CD4-positive, alpha-beta T cell treated with Interleukin-6 at 100 ng/mL for 8 hours (primary cell): Measurements from ENCODE around the gene USP21.

ENCODE experiments used
- DNase-seq: peaks from one replicate; pipeline ENCODE4 v3.0.0-alpha.2; 2020; ENCODE audit warnings: mixed read lengths, low spot score

The USP21 gene

GRCh38 chr1:161171191-161171590 lies 11.9 kb downstream of the USP21 start:
- DNase-seq: no peak

DNA sequence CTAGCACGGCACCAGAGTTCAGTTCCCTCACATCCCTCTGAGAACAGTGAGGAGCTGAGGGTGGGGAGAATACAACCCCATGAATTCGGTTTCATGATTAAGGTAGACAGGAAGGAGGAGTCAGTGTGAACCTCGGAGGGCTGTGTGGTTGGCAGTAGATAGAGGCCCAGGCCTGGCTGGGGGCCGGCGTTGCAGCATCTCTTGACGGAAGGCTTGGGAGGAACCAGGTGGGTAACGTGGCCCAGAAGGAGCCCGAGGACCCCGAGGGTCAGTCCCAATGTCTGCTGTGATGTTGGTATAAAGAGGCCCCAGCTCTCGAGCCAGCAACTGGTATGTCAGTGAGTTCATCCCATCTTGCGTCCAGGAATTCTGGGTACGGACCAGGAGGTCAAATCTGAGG lies 12.4 kb downstream of the USP21 start:
- no peak for DNase-seq

DNA sequence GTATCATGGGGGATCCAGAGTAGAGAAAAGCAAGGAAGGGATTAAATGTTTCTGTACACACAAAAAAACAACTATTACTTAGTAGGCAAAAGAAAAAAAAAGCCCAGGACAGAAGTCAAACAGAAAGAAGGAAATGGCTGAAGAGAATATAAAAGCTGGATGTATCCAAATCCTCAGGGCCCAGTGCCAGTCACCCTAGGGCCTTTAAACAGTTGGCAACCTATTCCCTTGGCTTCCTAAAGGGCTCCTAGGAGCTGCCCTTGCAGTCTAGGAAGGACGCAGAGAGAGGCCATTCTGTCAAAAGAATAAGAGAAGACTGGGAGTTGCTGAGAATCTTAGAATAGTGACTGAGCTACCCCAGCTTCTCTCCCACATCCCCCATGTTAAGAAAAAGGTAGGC lies 13.0 kb downstream of the USP21 start:
- DNase-seq: no peak

- no peak for DNase-seq
Observed at GRCh38 chr1:161172776-161173376, 13.6 kb downstream of the USP21 start.

GRCh38 chr1:161173711-161174110 lies 14.4 kb downstream of the USP21 start:
- no peak for DNase-seq

DNA sequence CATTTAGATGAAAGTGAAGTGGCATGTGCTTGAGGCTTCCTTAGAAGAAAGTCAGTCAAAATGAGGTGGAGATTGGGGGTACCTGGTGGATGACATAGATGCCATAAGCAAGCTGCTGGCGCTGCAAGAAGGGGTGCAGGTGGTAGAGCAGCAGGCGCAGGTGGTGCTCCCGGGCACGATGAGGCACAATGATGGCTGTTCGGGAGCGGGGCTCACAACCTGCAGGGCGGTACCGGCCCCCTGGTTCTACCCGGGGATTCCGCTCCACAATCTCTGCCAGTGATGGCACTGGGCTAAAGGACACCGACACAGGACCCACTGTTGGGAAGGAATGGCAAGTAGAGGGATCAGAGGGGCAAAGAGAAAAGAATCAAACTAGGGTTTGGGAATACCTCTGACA lies 15.6 kb downstream of the USP21 start:
- no peak for DNase-seq

- no peak for DNase-seq
Observed at GRCh38 chr1:161175771-161176453, 16.6 kb downstream of the USP21 start.

DNA sequence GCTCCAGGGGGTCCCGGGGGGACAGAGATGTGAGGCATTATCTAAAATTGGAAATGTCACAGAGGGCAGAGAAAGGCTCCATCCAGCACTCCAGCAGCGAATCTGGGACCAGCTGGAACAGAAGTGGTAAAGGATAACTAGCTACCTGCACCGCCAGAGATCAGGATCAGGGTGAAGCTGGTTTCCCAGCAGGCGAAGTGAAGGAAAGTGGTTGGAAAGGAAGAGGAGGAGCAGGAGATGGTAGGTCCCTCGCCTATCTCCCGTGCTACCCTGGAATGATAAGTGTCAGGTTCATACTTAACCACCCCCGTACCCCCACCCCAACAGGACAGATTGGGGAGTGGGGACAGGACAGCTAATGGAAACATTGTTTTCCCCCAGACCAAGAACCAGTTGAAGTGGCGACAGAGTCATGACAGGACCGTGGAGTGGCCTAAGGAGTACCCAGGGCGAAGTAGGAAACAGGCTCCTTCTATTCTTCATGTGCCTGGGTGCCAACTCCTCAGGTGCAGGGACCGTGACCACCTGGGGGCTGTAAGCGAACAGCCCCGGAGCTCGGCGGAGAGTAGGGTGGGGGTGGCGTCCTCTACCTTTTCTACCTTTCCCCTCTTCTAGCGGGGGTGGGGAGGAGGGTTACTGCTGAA lies 17.3 kb downstream of the USP21 start:
- DNase-seq: no peak

DNA sequence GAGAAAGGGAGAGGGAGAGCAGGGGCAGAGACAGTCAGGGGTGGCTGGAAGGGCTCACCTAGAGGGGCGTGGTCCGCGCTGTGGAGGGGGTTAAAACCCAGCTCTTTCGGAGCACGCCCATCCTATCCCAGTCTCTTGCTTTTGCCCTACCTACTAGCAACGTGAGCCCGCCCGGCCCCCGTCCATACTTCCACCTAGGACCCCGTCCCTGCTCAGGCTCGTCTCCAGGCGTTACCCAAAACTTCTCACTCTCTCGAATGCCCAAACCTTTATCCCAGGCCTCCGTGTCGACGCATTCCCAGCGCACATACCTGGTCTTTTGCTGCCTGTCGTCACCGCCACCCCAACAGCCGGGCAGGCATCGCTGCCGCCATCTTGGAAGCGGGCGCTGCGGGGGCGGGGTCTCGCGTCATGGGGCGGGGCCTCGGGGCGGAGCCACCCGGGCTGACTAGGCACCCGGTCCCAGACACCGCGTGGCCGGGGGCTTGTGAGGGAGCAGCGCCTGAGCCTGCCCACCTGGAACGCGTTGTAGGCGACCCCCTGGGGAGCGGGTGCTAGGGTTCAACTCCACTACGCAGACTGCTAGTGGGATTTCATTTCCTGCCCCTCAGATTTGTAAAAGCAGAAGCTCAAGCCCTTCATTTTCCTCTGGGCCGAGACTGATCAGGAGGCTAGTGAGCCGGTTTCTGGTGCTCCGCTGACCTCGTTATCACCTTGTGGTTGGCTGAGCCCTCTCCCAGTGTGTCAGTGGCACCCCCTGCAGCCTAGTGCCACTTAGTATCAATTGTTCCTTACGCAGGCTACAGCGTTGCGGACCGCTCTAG lies 18.0 kb downstream of the USP21 start, which contains the start of gene B4GALT3:
TSS of gene B4GALT3 (minus strand) at position 396 of the 824 bp plus-strand sequence. CDS start 1,447 bp downstream, outside the sequence.
- DNase-seq: peak; percentile 88

DNA sequence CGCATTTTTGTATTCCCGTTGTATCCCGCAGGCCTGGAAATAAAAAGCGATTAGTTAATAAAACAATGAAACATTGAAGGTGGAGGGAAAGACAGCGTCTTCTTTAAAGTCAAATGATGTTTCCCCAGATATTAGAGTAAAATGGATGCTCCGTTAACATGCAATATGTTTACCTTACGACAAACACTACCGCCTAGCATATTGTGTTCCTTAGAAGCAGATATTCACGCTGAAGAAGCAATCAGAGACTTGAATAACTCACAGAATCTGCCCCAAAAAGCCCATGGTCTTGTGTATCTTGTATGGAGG lies 18.6 kb downstream of the USP21 start:
- no peak for DNase-seq

- no peak for DNase-seq
Observed at GRCh38 chr1:161179698-161180097, 20.4 kb downstream of the USP21 start.

GRCh38 chr1:161180639-161181038 lies 21.3 kb downstream of the USP21 start:
- DNase-seq: peak; percentile 37

DNA sequence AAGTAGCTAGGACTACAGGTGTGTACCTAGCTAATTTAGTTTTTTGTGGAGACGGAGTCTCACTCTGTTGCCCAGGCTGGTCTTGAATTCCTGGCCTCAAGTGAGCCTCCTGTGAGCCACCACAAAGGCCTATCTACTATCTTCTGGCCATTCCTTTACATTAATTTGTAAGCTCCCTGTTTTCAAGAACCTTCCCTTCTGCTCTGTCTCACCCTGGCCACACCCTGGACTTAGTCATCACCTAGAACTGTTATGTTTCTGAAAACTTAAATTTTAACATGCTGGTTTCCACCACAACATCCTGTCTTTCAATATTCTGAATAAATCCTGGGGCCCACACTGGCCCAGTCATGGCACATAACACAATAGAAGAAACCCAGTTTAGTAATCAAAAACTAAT lies 22.9 kb downstream of the USP21 start:
- peak; percentile 85 for DNase-seq

GRCh38 chr1:161185282-161185682 lies 26.0 kb downstream of the USP21 start:
- DNase-seq: peak; percentile 90

- DNase-seq: no peak
Observed at GRCh38 chr1:161185732-161186311, 26.5 kb downstream of the USP21 start.

DNA sequence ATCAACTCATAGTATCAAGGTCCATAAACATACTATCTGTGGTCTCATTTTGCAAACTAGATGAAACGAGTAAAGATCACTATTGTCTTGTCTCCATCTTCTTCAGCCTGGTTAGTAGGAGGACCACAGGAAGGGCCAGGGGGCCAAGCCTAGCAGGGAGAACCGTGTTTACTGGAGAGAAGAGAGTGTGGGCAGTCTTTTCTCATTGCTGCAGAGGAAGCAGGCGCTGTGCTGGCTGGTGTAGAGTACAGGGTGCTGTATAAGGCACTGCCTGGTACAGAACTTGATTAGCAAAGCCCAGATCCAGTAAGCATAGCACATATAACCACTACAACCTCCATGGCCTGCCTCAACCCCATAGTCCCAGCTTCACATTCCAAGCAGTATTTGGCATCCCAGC lies 28.0 kb downstream of the USP21 start:
- DNase-seq: no peak

DNA sequence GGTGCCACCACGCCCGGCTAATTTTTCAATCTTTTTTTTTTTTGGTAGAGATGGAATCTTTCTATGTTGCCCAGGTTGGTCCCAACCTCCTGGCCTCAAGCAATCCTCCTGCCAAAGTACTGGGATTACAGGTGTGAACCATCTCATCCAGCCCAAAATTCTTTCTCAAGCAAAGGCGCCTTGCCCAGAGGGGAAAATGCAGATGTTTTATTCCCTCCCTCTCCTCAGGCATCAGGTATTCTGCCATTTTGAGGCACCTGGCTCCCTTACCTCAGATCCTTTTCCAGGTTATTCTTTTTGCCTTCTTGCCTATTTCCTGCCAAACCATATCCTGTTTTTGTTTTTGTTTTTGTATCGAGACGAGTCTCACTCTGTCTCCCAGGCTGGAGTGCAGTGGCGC lies 29.1 kb downstream of the USP21 start:
- DNase-seq: no peak

DNA sequence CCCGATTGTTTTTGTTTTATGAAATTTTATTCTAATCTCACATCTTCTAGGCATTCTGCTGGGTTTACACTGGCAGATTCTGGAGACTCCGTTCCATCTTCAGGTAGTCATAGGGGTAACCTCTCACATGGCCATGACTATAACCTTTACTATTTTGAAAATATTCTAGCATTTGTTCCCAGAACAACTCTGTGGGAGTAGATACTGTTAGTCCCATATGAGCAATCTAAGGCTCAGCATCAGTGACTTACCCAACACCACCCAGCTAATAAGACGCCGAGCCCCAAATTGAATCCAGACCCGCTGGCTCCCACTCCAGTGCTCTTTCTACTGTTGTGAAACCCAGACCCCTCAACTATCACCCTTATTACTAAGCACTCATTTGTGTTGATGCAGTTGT lies 29.7 kb downstream of the USP21 start:
- no peak for DNase-seq

DNA sequence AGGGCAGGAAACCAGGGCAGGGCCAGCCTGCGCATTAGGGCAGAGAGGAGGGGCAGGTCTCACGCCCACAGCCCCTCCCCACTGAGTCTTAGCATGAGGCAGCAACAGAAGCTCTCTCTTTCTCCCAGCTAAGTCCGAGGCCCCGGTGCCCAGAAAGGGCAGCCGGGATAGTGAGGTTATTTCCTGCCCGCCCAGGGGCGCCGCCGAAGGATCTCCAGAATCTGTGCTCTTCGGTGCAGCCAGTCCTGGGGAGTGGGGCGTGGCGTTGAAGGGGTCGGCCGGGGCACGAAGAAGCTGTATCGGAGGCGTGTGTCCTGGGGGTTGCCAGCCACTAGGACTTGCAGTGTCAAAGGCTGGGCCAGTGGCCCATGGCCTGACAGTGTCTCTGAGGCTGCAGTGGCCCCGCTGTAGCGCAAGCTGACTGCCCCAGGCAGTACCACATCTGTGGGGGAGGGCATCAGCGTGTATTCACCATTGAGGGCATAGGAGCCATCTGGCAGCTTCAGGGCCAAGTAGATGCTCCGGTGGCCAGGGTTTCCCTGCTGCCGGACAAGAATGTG lies 31.7 kb downstream of the USP21 start:
- DNase-seq: no peak

DNA sequence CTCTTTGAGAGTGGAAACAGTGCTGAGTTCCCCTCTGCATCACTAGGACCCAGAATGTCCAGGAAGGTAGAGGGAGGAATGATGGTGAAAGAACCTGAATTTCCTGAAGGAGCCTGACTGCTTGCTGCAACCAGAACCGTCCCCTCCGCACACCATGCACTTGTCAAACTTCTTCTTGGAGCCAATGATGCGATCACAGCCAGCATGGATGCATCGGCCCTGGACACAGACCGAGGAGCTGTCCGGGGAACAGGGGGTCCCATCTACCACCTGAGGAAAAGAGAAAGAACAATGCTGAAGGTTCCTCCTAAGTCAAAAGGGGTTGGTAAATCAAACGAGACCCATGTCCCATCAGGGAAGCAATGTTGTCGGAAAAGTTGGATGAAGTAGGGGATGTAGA lies 32.7 kb downstream of the USP21 start:
- DNase-seq: no peak

DNA sequence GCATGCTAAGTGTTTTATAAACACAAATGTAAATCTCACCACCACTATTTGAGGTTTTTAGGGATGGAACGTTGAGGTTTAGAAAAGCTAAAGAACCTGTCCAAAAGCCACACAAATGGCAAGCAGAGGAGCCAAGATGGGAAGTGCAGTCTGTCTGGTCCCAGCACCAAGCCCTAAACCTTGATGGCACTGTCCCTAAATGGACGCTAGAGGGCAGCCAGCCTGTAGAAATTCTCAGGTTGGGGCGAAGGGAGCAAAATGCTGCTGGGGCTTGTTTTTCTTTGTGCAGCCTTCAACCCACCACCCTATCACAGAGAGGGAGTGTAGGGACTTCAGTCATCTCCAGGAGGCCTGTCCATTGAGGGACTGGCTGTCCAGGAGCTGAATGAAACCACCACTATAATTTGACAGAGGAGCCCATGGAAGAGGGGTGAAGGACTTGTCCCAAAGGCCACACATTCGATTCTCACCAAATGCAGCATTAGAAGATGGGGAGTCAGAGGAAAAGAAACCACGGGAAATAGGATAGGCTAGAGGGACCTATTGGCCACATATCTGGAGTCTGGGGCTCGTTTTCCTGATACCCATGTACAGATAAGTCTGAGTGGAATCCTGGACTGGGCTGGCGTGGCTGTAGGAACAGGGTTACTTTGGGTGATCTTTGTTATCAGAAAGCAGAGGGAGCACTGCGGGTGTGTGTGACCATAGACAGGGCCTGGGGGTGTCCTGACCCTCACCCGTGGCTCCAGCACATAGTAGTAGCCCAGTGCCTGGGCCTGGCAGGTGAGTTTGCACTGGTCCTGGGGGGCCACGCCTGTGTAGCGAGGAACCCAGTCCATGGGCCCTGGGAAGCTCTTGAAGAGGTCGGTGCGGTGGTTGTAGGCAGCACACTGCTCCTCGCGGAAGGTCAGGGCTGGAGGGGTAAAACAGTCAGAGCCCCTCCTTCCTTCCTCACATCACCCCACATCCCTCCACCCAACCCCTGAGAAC lies 33.5 kb downstream of the USP21 start:
- DNase-seq: peak; percentile 80
